Esophagus muscularis mucosa (tissue), 4 donors: ENCODE results near the gene NKAIN2.

Source experiments
- CTCF ChIP-seq, 3 experiments: fragments of 200-600 bp in 2 of 3; fragments of 450-650 bp in 1 of 3; sonication (generic) in 2 of 3; IDR thresholded peaks; one replicate each; pipeline ENCODE4 v1.5.1; 2017 to 2019; ENCODE audit warnings: antibody characterized with exemption in 3 of 3, mild to moderate bottlenecking in 2 of 3, moderate library complexity in 1 of 3
- EP300 ChIP-seq: sonication (generic); formaldehyde crosslinking; IDR thresholded peaks from one replicate; pipeline ENCODE4 v1.6.1; 2017; ENCODE audit warnings: antibody characterized with exemption
- POLR2AphosphoS5 ChIP-seq, 2 donors: sonication (generic); formaldehyde crosslinking; IDR thresholded peaks; one replicate each; pipeline ENCODE4 v1.6.1; 2017; ENCODE audit warnings: antibody characterized with exemption in 2 of 2

GRCh38 chr6:124742971-124743370, 939.3 kb downstream of the NKAIN2 start:
- TF ChIP-seq EP300: no peak
- TF ChIP-seq CTCF (IDR thresholded peaks at IDR 0.05): no peak
- no peak for TF ChIP-seq POLR2AphosphoS5 (IDR thresholded peaks at IDR 0.05)
